Keratinocyte (primary cell): ENCODE data around the gene OVOL3. TPM values are rescaled to one million over a fixed set of nuclear protein-coding genes. Genes with fewer than 3 reads are reported as not detected.

Source experiments
- DNase-seq: peaks from one replicate; pipeline ENCODE4 v3.0.0-alpha.2; 2011; ENCODE audit warnings: low read depth, missing footprints, low spot score
- FAIRE-seq: peaks from 2 replicates; lab custom pipeline; 2011; peaks lifted over from hg19 to GRCh38; lab: Jason Lieb, UNC
- H2AFZ ChIP-seq: 2 replicates; pipeline ENCODE4 v1.6.0; 2012; ENCODE audit warnings: low read length, control low read depth, inconsistent platforms; ENCODE audit not compliant: control insufficient read depth
- H3K27ac ChIP-seq: 2 replicates; pipeline ENCODE4 v1.5.1; 2011; ENCODE audit warnings: low read length; ENCODE audit not compliant: control insufficient read depth, insufficient read depth
- H3K27me3 ChIP-seq: 3 replicates; pipeline ENCODE4 v1.6.0; 2011; ENCODE audit warnings: low read length; ENCODE audit not compliant: control insufficient read depth, insufficient read depth; ENCODE audit errors: extremely low read depth
- H3K36me3 ChIP-seq, 2 experiments: 2 replicates in 1 of 2; 3 replicates in 1 of 2; pipeline ENCODE4 v1.5.1; 2011; ENCODE audit warnings: low read length in 2 of 2, mild to moderate bottlenecking in 1 of 2; ENCODE audit not compliant: control insufficient read depth in 2 of 2, insufficient read depth in 2 of 2; ENCODE audit errors: extremely low read depth in 1 of 2
- H3K4me1 ChIP-seq: 3 replicates; pipeline ENCODE4 v1.5.1; 2011; ENCODE audit warnings: low read length; ENCODE audit not compliant: control insufficient read depth, insufficient read depth; ENCODE audit errors: extremely low read depth
- H3K4me2 ChIP-seq: 3 replicates; pipeline ENCODE4 v1.6.0; 2011; ENCODE audit warnings: low read depth, low read length; ENCODE audit not compliant: control insufficient read depth, insufficient read depth; ENCODE audit errors: extremely low read depth
- H3K4me3 ChIP-seq, 3 experiments: fragments of 200-600 bp in 1 of 3; sonication (generic) in 1 of 3; 2 replicates in 2 of 3; 3 replicates in 1 of 3; pipeline ENCODE4 v1.5.1; 2011 to 2016; ENCODE audit warnings: low read length in 3 of 3, mild to moderate bottlenecking in 3 of 3, control low read depth in 2 of 3, inconsistent platforms in 1 of 3, low read depth in 1 of 3, mixed read lengths in 1 of 3, mixed run types in 1 of 3, moderate library complexity in 1 of 3; ENCODE audit not compliant: control insufficient read depth in 2 of 3, insufficient read depth in 2 of 3; ENCODE audit errors: extremely low read depth in 1 of 3
- H3K79me2 ChIP-seq: 2 replicates; pipeline ENCODE4 v1.6.0; 2012; ENCODE audit warnings: low read length; ENCODE audit not compliant: control insufficient read depth, insufficient read depth
- H3K9ac ChIP-seq: 3 replicates; pipeline ENCODE4 v1.6.0; 2011; ENCODE audit warnings: low read length; ENCODE audit not compliant: control insufficient read depth, insufficient read depth; ENCODE audit errors: extremely low read depth
- H3K9me1 ChIP-seq: 3 replicates; pipeline ENCODE4 v1.6.0; 2011; ENCODE audit warnings: low read length; ENCODE audit not compliant: control insufficient read depth, insufficient read depth; ENCODE audit errors: extremely low read depth
- H3K9me3 ChIP-seq: 2 replicates; pipeline ENCODE4 v1.5.1; 2012; ENCODE audit warnings: low read depth, low read length; ENCODE audit not compliant: control insufficient read depth
- H4K20me1 ChIP-seq: 3 replicates; pipeline ENCODE4 v1.6.0; 2011; ENCODE audit warnings: low read length; ENCODE audit not compliant: control insufficient read depth, insufficient read depth; ENCODE audit errors: extremely low read depth
- CTCF ChIP-seq, 3 experiments: IDR thresholded peaks in 1 of 3; conservative IDR thresholded peaks in 1 of 3; optimal IDR thresholded peaks in 1 of 3; 2 replicates in 2 of 3; 3 replicates in 1 of 3; pipeline versions ENCODE3 to v1.5.1; 2011; ENCODE audit warnings: low read length in 3 of 3, mild to moderate bottlenecking in 3 of 3, moderate library complexity in 2 of 3, control low read depth in 1 of 3, inconsistent platforms in 1 of 3; ENCODE audit not compliant: insufficient read depth in 2 of 3; ENCODE audit errors: extremely low read depth in 1 of 3
- EZH2 ChIP-seq: IDR thresholded peaks from one replicate; pipeline ENCODE4 v1.6.1; 2012; ENCODE audit warnings: inconsistent platforms, mild to moderate bottlenecking, low read length, moderate library complexity
- dilution Hi-C: fragments of 300-500 bp; cut with MboI; formaldehyde crosslinking; loops from one replicate; pipeline ENCODE4 v1.7.0; 2020; ENCODE audit warnings: low sequenced_read_pairs; ENCODE audit not compliant: extremely low pct_ligation_motif_present
- polyA plus RNA-seq, 5 experiments: library from polyadenylated mRNA; depleted of rRNA in 3 of 5; stranded (reverse) in 3 of 5; stranded (forward) in 1 of 5; unstranded in 1 of 5; fragments of >200 nt; gene quantifications; 1 replicate in 1 of 5; 2 replicates in 3 of 5; 3 replicates in 1 of 5; pipeline versions ENCODE4 v1.2.1 to v1.2.3, GENCODE V29; 2011 to 2012; ENCODE audit warnings: missing spikeins in 2 of 5, low read depth in 1 of 5, low replicate concordance in 1 of 5

OVOL3 gene
- polyA plus RNA-seq, 1 donor (not counting 4 experiments of a cell fraction or from before 2014, with no cell fraction given), result not detected

- Histone ChIP-seq H3K36me3 (peaks cover 0 to 19% of the 10 kb centered on the region in 2 experiments), H3K9me3 (no peaks in the 10 kb centered on the region), H3K4me2 (peak overlapping the region; percentile 22), H4K20me1 (no peaks in the 10 kb centered on the region), H3K27me3 (no peaks in the 10 kb centered on the region), H3K27ac (no peak overlapping the region), H3K4me1 (peaks cover 23% of the 10 kb centered on the region), H3K9me1 (no peaks in the 10 kb centered on the region), H3K4me3 (no peak overlapping the region), H3K79me2 (no peaks in the 10 kb centered on the region), H3K9ac (no peak overlapping the region), H2AFZ (no peak overlapping the region)
- DNase-seq (no peak), FAIRE-seq (no peak)
- TF ChIP-seq EZH2 (no peak), CTCF (optimal IDR thresholded peaks at IDR 0.05 in 1 of 3, IDR thresholded peaks at IDR 0.05 in 1 of 3, conservative IDR thresholded peaks at IDR 0.05 in 1 of 3; ENCODE audit: extremely low read depth in 1 of 3, insufficient read depth in 2 of 3, low read length in 3 of 3) (no peak)
- dilution Hi-C loops, result no loop called here
Measured at GRCh38 chr19:36103842-36104552, 6.9 kb upstream of the OVOL3 start.

DNA sequence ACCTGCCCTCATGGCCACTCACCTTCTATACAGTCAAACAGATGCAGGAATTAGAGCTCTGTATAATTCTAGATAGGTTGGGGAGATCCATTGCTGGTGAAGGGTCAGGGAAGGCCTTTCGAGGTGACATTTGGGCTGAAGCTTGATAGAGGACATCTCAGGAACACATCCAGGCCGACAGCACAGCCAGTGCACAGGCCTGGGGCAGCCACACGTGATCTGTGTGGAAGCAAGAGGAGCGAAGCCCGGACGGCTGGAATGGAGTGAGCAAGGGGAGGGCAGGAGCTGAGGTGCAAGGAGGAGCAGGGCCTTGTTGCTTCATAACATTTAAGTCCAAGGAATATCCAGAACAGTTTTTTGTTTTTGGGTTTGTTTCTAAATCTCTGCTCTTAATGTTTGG, 4.5 kb upstream of the OVOL3 start:
- Histone ChIP-seq H3K9me1 (no peaks in the 10 kb centered on the region), H3K9me3 (no peaks in the 10 kb centered on the region), H3K4me3 (no peak overlapping the region), H3K4me2 (no peak overlapping the region), H3K36me3 (peaks cover 2 to 25% of the 10 kb centered on the region in 2 experiments), H3K27ac (no peak overlapping the region), H3K4me1 (peaks cover 17% of the 10 kb centered on the region), H2AFZ (no peak overlapping the region), H4K20me1 (peaks cover 3% of the 10 kb centered on the region), H3K9ac (no peak overlapping the region), H3K27me3 (no peaks in the 10 kb centered on the region), H3K79me2 (no peaks in the 10 kb centered on the region)
- DNase-seq (no peak), FAIRE-seq (no peak)
- TF ChIP-seq CTCF (optimal IDR thresholded peaks at IDR 0.05 in 1 of 3, IDR thresholded peaks at IDR 0.05 in 1 of 3, conservative IDR thresholded peaks at IDR 0.05 in 1 of 3; ENCODE audit: extremely low read depth in 1 of 3, insufficient read depth in 2 of 3, low read length in 3 of 3) (no peak), EZH2 (no peak)
- dilution Hi-C loops, result no loop called here
